IMR-90 (cell line): ENCODE data around the gene SLC31A1. TPM values are rescaled to one million over a fixed set of nuclear protein-coding genes. Genes with fewer than 3 reads are reported as not detected.

Experiments
- ATAC-seq: fragments of 200-7000 bp; cut with Tn5 transposase; 2 replicates; pipeline ENCODE4 v1.9.1; 2020; ENCODE audit warnings: low read depth, mild to moderate bottlenecking, moderate library complexity
- BruUV-seq: library from RNA; stranded (reverse); fragments of 400-500 nt; replicated peaks from 2 replicates; lab custom pipeline; 2021; lab: Mats Ljungman, UMichigan
- CTCF ChIA-PET: fragments of 300-600 bp; formaldehyde crosslinking; extraction: SDS; loops from one replicate; lab custom pipeline; 2021; ENCODE audit warnings: antibody characterized with exemption; lab: Yijun Ruan, JAX
- POLR2A ChIA-PET: fragments of 300-600 bp; sonication (Branson Sonifier 250); formaldehyde crosslinking; loops from one replicate; lab custom pipeline; 2022; ENCODE audit warnings: antibody characterized with exemption; ENCODE audit not compliant: unreplicated experiment; lab: Charles Lee
- DNase-seq: peaks from one replicate; pipeline ENCODE4 v3.0.0; 2013
- H2AFZ ChIP-seq: replicated peaks from 2 replicates; pipeline ENCODE3; 2013; ENCODE audit warnings: low read length, mild to moderate bottlenecking; ENCODE audit not compliant: poor library complexity
- H2AK5ac ChIP-seq: 2 replicates; pipeline ENCODE4 v1.6.1; 2013; ENCODE audit warnings: low read depth, low read length, inconsistent platforms
- H2AK9ac ChIP-seq: replicated peaks from 2 replicates; pipeline ENCODE3; 2013; ENCODE audit warnings: mild to moderate bottlenecking, low read depth, low read length, moderate library complexity; ENCODE audit not compliant: poor library complexity
- H2BK120ac ChIP-seq: 2 replicates; pipeline ENCODE4 v1.6.1; 2013; ENCODE audit warnings: low read depth, low read length, inconsistent platforms
- H2BK15ac ChIP-seq: 3 replicates; pipeline ENCODE4 v1.6.1; 2013; ENCODE audit warnings: low read depth, low read length, inconsistent platforms
- H2BK20ac ChIP-seq: 2 replicates; pipeline ENCODE4 v1.6.1; 2013; ENCODE audit warnings: low read depth, mild to moderate bottlenecking, inconsistent platforms, low read length, moderate library complexity
- H2BK5ac ChIP-seq: 2 replicates; pipeline ENCODE4 v1.6.1; 2013; ENCODE audit warnings: mild to moderate bottlenecking, low read depth, low read length, inconsistent platforms; ENCODE audit not compliant: poor library complexity, severe bottlenecking
- H3K14ac ChIP-seq: replicated peaks from 2 replicates; pipeline ENCODE4 v1.6.1; 2013; ENCODE audit warnings: low read depth, low read length, inconsistent platforms
- H3K18ac ChIP-seq: 2 replicates; pipeline ENCODE4 v1.6.1; 2013; ENCODE audit warnings: low read depth, low read length, control low read depth
- H3K23ac ChIP-seq: 2 replicates; pipeline ENCODE4 v1.6.1; 2013; ENCODE audit warnings: low read depth, low read length, inconsistent platforms
- H3K27ac ChIP-seq: 2 replicates; pipeline ENCODE4 v1.5.1; 2013; ENCODE audit warnings: mild to moderate bottlenecking, control low read depth, low read length; ENCODE audit not compliant: insufficient read depth
- H3K27me3 ChIP-seq: 2 replicates; pipeline ENCODE4 v1.6.1; 2013; ENCODE audit warnings: low read length; ENCODE audit not compliant: control insufficient read depth, insufficient read depth
- H3K36me3 ChIP-seq: 2 replicates; pipeline ENCODE4 v1.6.1; 2013; ENCODE audit warnings: low read length, mixed read lengths; ENCODE audit not compliant: control insufficient read depth, insufficient read depth
- H3K4ac ChIP-seq: 2 replicates; pipeline ENCODE4 v1.6.1; 2013; ENCODE audit warnings: low read depth, low read length, inconsistent platforms
- H3K4me1 ChIP-seq: 2 replicates; pipeline ENCODE4 v1.6.1; 2013; ENCODE audit warnings: low read length, mixed read lengths; ENCODE audit not compliant: control insufficient read depth, insufficient read depth
- H3K4me2 ChIP-seq: 2 replicates; pipeline ENCODE4 v1.6.1; 2013; ENCODE audit warnings: low read depth, mild to moderate bottlenecking, control low read depth, low read length, moderate library complexity
- H3K4me3 ChIP-seq: 2 replicates; pipeline ENCODE4 v1.5.1; 2013; ENCODE audit warnings: low read depth, mild to moderate bottlenecking, control low read depth, low read length, moderate library complexity; ENCODE audit not compliant: insufficient read depth
- H3K56ac ChIP-seq: 2 replicates; pipeline ENCODE4 v1.6.1; 2013; ENCODE audit warnings: low read length, inconsistent platforms; ENCODE audit not compliant: insufficient read depth; ENCODE audit errors: extremely low read depth
- H3K79me1 ChIP-seq, 2 experiments: 2 replicates each; pipeline ENCODE4 v1.6.1; 2013; ENCODE audit warnings: low read length in 2 of 2, inconsistent platforms in 1 of 2, low read depth in 1 of 2
- H3K9ac ChIP-seq: 2 replicates; pipeline ENCODE4 v1.6.1; 2013; ENCODE audit warnings: low read depth, low read length, control low read depth
- H3K9me1 ChIP-seq: 2 replicates; pipeline ENCODE4 v1.6.1; 2013; ENCODE audit warnings: low read length, inconsistent platforms; ENCODE audit not compliant: insufficient read depth
- H3K9me3 ChIP-seq: 2 replicates; pipeline ENCODE4 v1.6.1; 2013; ENCODE audit warnings: low read length; ENCODE audit not compliant: control insufficient read depth, insufficient read depth
- H4K20me1 ChIP-seq: 2 replicates; pipeline ENCODE4 v1.6.1; 2013; ENCODE audit warnings: low read length, inconsistent platforms; ENCODE audit not compliant: insufficient read depth
- H4K5ac ChIP-seq: 2 replicates; pipeline ENCODE4 v1.6.1; 2013; ENCODE audit warnings: mild to moderate bottlenecking, low read depth, low read length, control low read depth
- H4K8ac ChIP-seq, 2 experiments: 2 replicates each; pipeline ENCODE4 v1.6.1; 2013; ENCODE audit warnings: low read depth in 2 of 2, low read length in 2 of 2, control low read depth in 1 of 2, inconsistent platforms in 1 of 2
- H4K91ac ChIP-seq: 2 replicates; pipeline ENCODE4 v1.6.1; 2013; ENCODE audit warnings: low read depth, low read length, inconsistent platforms; ENCODE audit not compliant: insufficient read depth
- POLR2A ChIP-seq: IDR thresholded peaks from 2 replicates; pipeline ENCODE4 v1.6.1; 2012; ENCODE audit warnings: mild to moderate bottlenecking, low read depth, low read length
- RAD21 ChIP-seq: IDR thresholded peaks from 2 replicates; pipeline ENCODE4 v1.6.1; 2012; ENCODE audit warnings: low read length, improper control_type of control experiment
- WGBS, 2 experiments: methylation state at CpG; one replicate each; pipeline versions ENCODE4 v1.1.5 to v1.1.7; 2013; ENCODE audit warnings: missing lambda C conversion rate in 2 of 2; ENCODE audit not compliant: insufficient read length in 1 of 2; ENCODE audit errors: extremely low coverage in 2 of 2; 5-methylcytosine and 5-hydroxymethylcytosine counted together
- dilution Hi-C: fragments of 300-500 bp; cut with HindIII; formaldehyde crosslinking; loops from one replicate; pipeline ENCODE4 v1.14.3; 2018; ENCODE audit warnings: low sequenced_read_pairs; ENCODE audit not compliant: unreplicated experiment
- in situ Hi-C: fragments of 300-500 bp; cut with MboI; formaldehyde crosslinking; loops from 3 replicates; pipeline ENCODE4 v1.14.3; 2019; ENCODE audit warnings: low sequenced_read_pairs, inconsistent platforms, mixed read lengths
- intact Hi-C: fragments of 100-400 bp; cut with micrococcal nuclease; formaldehyde crosslinking; loops from 2 replicates; pipeline ENCODE4 v1.10.0; 2022
- polyA plus RNA-seq, 3 experiments: library from polyadenylated mRNA; depleted of rRNA; stranded (reverse); fragments of >200 nt; gene quantifications; 2 replicates each; pipeline ENCODE4 v1.2.3, GENCODE V29; 2012; ENCODE audit warnings: low replicate concordance in 1 of 3
- total RNA-seq: library from RNA; depleted of rRNA; stranded (reverse); fragments of >200 nt; gene quantifications from 2 replicates; pipeline ENCODE4 v1.2.3, GENCODE V29; 2012

Gene SLC31A1
- total and polyA plus RNA-seq, 2 of the 4 experiments (the other 2 are of a cell fraction): 17.9 to 23.3 TPM

GRCh38 chr9:113290052-113290607, 68.8 kb downstream of the SLC31A1 start:
- DNase-seq (peak; percentile 44), ATAC-seq (0 out of 2 replicates have a peak, but pooled peaks have one; percentile 37)
- Histone ChIP-seq H3K79me1 (peaks cover 0 to 5% of the 10 kb centered on the region in 2 experiments; a peak in 2 of 4 replicates), H3K4me1 (peaks cover 3% of the 10 kb centered on the region; the same call in 1 of the 2 replicates), H3K4ac (no peak overlapping the region), H2BK5ac (no peak overlapping the region), H2BK20ac (no peak overlapping the region), H3K27me3 (no peaks in the 10 kb centered on the region), H3K9ac (no peak overlapping the region), H3K9me3 (no peaks in the 10 kb centered on the region), H4K8ac (no peak overlapping the region), H3K36me3 (peaks cover 49% of the 10 kb centered on the region), H3K9me1 (peaks cover 5% of the 10 kb centered on the region), H4K5ac (no peak overlapping the region), H4K91ac (no peak overlapping the region), H2BK15ac (no peak overlapping the region), H3K56ac (no peak overlapping the region), H3K14ac (no peak overlapping the region), H3K4me3 (no peak overlapping the region), H3K4me2 (no peak overlapping the region), H2AFZ (peak overlapping the region; percentile 68), H4K20me1 (peaks cover 6% of the 10 kb centered on the region; the same call in 1 of the 2 replicates), H3K18ac (no peak overlapping the region), H3K27ac (no peak overlapping the region), H2BK120ac (no peak overlapping the region), H2AK9ac (no peak overlapping the region), H3K23ac (no peak overlapping the region), H2AK5ac (no peak overlapping the region)
- WGBS, 2 experiments: 100% methylated on average over 1 of the region's 6 CpGs; no CpG with 5 or more reads in 1 of the 2 experiments
- no TSS peak for BruUV-seq
- dilution Hi-C loops: no loop called here
- in situ Hi-C loops: no loop called here
- TF ChIP-seq RAD21 (no peak), POLR2A (no peak)
- intact Hi-C loops: no loop called here
- CTCF ChIA-PET: interaction anchor here (0.9 kb wide), 1 partner anchor 9 kb away, joined by 3 read pairs; no protein-coding TSS in a partner anchor
- POLR2A ChIA-PET: no interaction called here
